ENCODE results near the gene KRTAP5-1. TPM values are rescaled to one million over a fixed set of nuclear protein-coding genes. Genes with fewer than 3 reads are reported as not detected.
"Not testable (repeated sequence)": the region's sequence is repeated elsewhere in the genome, so short reads cannot be mapped to it uniquely, and the experiment has no call there.

Gene KRTAP5-1
- total and polyA plus RNA-seq, 7 donors: not detected

DNA sequence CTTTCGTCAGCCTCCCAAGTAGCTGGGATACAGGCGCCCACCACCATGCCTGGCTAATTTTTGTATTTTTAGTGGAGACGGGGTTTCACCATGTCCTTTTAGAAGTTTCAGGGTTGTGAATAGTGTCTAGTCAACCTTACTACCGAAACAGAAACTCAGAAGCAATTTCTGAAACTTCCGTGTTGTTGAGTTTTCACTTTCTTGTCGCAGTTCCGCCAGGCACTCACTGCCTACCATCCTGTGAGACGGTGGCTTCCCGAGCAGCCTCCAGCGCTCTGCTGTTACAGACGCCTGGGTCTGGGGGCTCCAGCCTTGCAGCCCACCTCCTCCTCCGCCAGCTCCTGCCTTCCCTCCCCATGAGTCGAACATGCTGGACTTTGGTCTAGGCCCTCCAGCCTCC, 20.8 kb upstream of the KRTAP5-1 start:
- peaks cover 0 to 27% (median 0%) of the 10 kb centered on the region in 3 donors for H3K27me3 ChIP-seq (ENCODE audit: insufficient read depth in 3 of 3, low read length in 2 of 3)
- ATAC-seq; H3K9me3 ChIP-seq; H3K4me3 ChIP-seq; DNase-seq; intact Hi-C loops (cut with DNase I); H3K27ac ChIP-seq; H3K36me3 ChIP-seq (ENCODE audit: insufficient read depth in 1 of 2, low read depth in 1 of 2); H3K4me1 ChIP-seq: not testable (repeated sequence)
- 87 to 90% (median 89%) methylated on average over 13 of the region's 13 CpGs for WGBS, 3 donors

DNA sequence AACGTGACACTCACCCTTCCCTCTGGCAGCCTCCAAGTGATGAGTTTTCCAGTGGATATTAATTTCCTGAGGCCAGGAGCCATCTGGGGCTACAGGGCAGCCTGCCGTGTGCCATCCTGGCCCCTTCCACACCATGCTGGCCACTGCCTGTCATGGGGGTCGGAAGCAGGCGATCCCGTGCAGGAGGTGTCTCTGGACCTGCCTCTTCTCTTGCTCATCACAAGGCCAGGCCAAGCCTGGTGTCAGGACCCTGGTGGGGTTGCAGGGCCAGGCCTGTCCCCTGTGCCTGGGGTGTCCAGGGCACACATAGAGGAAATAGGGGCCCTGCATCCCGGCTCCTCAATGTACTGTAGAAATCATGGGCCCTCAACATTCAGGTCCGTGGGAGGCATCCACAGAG, 19.6 kb upstream of the KRTAP5-1 start:
- no peak for ATAC-seq
- WGBS, 3 donors: 71 to 74% (median 71%) methylated on average over 7 of the region's 7 CpGs
- no peaks in the 10 kb centered on the region for H3K9me3 ChIP-seq
- no peak overlapping the region for H3K27ac ChIP-seq
- intact Hi-C loops (cut with DNase I): no loop called here
- no peak for DNase-seq
- TF ChIP-seq, protein P1, sequence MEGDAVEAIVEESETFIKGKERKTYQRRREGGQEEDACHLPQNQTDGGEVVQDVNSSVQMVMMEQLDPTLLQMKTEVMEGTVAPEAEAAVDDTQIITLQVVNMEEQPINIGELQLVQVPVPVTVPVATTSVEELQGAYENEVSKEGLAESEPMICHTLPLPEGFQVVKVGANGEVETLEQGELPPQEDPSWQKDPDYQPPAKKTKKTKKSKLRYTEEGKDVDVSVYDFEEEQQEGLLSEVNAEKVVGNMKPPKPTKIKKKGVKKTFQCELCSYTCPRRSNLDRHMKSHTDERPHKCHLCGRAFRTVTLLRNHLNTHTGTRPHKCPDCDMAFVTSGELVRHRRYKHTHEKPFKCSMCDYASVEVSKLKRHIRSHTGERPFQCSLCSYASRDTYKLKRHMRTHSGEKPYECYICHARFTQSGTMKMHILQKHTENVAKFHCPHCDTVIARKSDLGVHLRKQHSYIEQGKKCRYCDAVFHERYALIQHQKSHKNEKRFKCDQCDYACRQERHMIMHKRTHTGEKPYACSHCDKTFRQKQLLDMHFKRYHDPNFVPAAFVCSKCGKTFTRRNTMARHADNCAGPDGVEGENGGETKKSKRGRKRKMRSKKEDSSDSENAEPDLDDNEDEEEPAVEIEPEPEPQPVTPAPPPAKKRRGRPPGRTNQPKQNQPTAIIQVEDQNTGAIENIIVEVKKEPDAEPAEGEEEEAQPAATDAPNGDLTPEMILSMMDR (IDR thresholded peaks at IDR 0.05): no peak
- H3K4me1 ChIP-seq: no peaks in the 10 kb centered on the region
- peaks cover 0 to 30% (median 0%) of the 10 kb centered on the region in 3 donors for H3K27me3 ChIP-seq (ENCODE audit: insufficient read depth in 3 of 3, low read length in 2 of 3)
- H3K4me3 ChIP-seq: no peak overlapping the region
- no peaks in the 10 kb centered on the region for H3K36me3 ChIP-seq (ENCODE audit: insufficient read depth in 1 of 2, low read depth in 1 of 2)

DNA sequence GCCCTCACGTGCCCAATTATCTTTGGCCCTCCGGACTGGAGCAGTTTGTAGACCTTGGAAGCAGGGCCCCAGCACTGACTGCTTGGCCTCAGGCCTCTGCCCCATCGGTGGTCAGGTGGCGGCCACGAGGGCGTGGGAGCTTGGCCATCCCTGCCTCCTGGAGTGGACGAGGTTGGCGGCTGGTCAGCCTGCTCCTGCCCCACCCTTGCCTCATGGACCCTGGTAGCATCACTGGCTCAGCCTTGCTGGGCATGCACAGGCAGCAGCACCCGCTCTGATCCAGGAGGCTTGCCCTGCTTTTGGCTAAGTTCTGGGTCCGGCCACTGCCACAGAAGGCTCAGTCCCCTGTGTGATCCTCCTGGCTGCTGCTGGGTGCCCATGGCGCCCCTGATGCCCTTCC, 19.1 kb upstream of the KRTAP5-1 start:
- ATAC-seq: no peak

DNA sequence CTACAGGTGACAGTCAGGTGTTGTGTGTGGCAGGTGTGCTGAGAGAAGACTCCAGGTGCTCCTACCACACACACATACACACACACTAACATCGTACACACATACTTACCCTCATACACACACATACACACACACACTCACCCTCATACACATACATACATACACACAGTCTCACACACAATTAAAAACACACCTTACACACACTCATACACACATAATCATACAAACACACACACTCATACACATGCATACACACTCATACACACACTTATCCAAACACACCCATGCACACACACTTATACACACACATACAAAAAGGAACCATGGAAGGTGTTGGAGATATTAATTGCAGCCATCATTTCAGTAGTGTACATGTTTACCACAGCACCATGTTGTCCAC, 18.5 kb upstream of the KRTAP5-1 start:
- ATAC-seq: no peak
- WGBS, 3 donors: 75 to 93% (median 88%) methylated on average over 1 of the region's 1 CpG

More for the DNA sequence above, 19.1 kb upstream of the KRTAP5-1 start:
- Histone ChIP-seq H3K36me3 (ENCODE audit: insufficient read depth in 1 of 2, low read depth in 1 of 2) (no peaks in the 10 kb centered on the region), H3K9me3 (no peaks in the 10 kb centered on the region), H3K27ac (no peak overlapping the region), H3K4me3 (no peak overlapping the region), H3K27me3 (ENCODE audit: insufficient read depth in 3 of 3, low read length in 2 of 3) (peaks cover 0 to 35% (median 0%) of the 10 kb centered on the region in 3 donors), H3K4me1 (no peaks in the 10 kb centered on the region)
- DNase-seq: no peak
- intact Hi-C loops (cut with DNase I): no loop called here
- TF ChIP-seq, protein P1 (IDR thresholded peaks at IDR 0.05): no peak
- WGBS, 3 donors: 86 to 94% (median 90%) methylated on average over 11 of the region's 11 CpGs

DNA sequence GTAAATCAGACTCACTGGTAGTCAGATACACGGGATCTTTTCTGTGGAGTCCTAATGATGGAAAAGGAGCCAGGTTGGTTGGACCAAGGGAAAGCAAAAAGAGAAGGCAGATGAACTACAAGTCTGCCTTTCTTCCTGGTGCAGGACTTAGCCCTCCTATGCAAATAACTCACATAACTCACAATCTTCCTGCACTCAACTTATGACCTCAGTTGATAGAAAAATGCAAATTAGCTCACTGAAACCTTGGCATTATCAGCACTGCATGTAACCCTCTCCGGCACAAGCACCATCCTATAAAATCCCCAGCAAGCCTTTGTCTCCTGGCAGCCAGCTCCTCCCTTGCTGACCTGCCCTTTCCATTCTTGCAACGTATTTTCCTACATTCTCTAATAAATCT, 16.6 kb upstream of the KRTAP5-1 start:
- H3K4me3 ChIP-seq; H3K27ac ChIP-seq; H3K4me1 ChIP-seq; DNase-seq; H3K9me3 ChIP-seq; ATAC-seq; intact Hi-C loops (cut with DNase I); H3K36me3 ChIP-seq (ENCODE audit: insufficient read depth in 1 of 2, low read depth in 1 of 2): not testable (repeated sequence)
- H3K27me3 ChIP-seq (ENCODE audit: insufficient read depth in 3 of 3, low read length in 2 of 3): peaks cover 0 to 31% (median 0%) of the 10 kb centered on the region in 3 donors
- WGBS, 3 donors: 60 to 80% (median 68%) methylated on average over 2 to 3 of the region's 3 CpGs

More for the DNA sequence above, 18.5 kb upstream of the KRTAP5-1 start:
- DNase-seq: no peak
- Histone ChIP-seq H3K4me3 (no peak overlapping the region), H3K27ac (no peak overlapping the region), H3K36me3 (ENCODE audit: insufficient read depth in 1 of 2, low read depth in 1 of 2) (no peaks in the 10 kb centered on the region), H3K27me3 (ENCODE audit: insufficient read depth in 3 of 3, low read length in 2 of 3) (peaks cover 0 to 35% (median 0%) of the 10 kb centered on the region in 3 donors), H3K9me3 (no peaks in the 10 kb centered on the region), H3K4me1 (no peaks in the 10 kb centered on the region)
- TF ChIP-seq, protein P1 (IDR thresholded peaks at IDR 0.05): no peak
- intact Hi-C loops (cut with DNase I): no loop called here

DNA sequence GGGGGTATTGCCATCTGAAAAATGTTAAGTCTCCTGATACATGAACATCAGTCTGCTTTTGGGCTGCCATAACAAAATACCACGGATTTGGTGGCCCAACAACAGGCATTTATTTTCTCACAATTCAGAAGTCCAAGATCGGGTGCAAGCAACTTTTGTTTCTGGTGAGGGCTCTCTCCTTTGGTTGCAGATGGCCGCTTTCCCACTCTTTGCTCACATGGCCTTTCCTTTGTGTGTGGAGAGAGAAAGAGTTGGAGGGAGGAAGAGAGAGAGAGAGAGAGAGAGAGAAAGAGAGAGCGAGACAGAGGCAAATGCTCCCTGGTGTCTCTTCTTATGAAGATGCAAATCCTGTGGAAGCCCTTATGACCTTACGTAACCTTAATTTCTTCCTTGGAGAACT, 15.5 kb upstream of the KRTAP5-1 start:
- peaks cover 0 to 30% (median 0%) of the 10 kb centered on the region in 3 donors for H3K27me3 ChIP-seq (ENCODE audit: insufficient read depth in 3 of 3, low read length in 2 of 3)

More for the DNA sequence above, 15.5 kb upstream of the KRTAP5-1 start:
- H3K4me1 ChIP-seq: no peaks in the 10 kb centered on the region
- no peaks in the 10 kb centered on the region for H3K36me3 ChIP-seq (ENCODE audit: insufficient read depth in 1 of 2, low read depth in 1 of 2)
- no peak overlapping the region for H3K27ac ChIP-seq
- intact Hi-C loops (cut with DNase I): no loop called here
- DNase-seq: no peak
- H3K4me3 ChIP-seq: no peak overlapping the region
- 74 to 84% (median 77%) methylated on average over 5 of the region's 5 CpGs for WGBS, 3 donors
- no peak for ATAC-seq
- TF ChIP-seq, protein P1 (IDR thresholded peaks at IDR 0.05): no peak
- H3K9me3 ChIP-seq: no peaks in the 10 kb centered on the region
